ENCODE results near the gene NFE2L1. TPM values are rescaled to one million over a fixed set of nuclear protein-coding genes. Genes with fewer than 3 reads are reported as not detected.

Gene NFE2L1
- total and polyA plus RNA-seq, 2 of the 8 experiments (the other 6 are each of a cell fraction or from before 2014, with no cell fraction given) = 140 to 143 TPM

GRCh38 chr17:48044851-48045250 is 3.3 kb upstream of the NFE2L1 start:
- Histone ChIP-seq H3K18ac (ENCODE audit: extremely low read depth, low read length) (no peak overlapping the region), H4K20me1 (replicated peaks in 1 of 2; ENCODE audit: control insufficient read depth in 1 of 2, insufficient read depth in 2 of 2, low read length in 2 of 2) (peaks cover 0 to 3% of the 10 kb centered on the region in 2 experiments), H4K91ac (replicated peaks; ENCODE audit: insufficient read length, low read length) (no peak overlapping the region), H3K23me2 (ENCODE audit: low read depth, low read length) (peaks cover 10% of the 10 kb centered on the region), H2BK15ac (ENCODE audit: low read length) (no peak overlapping the region), H2AFZ (ENCODE audit: low read length) (no peak overlapping the region), H2BK5ac (ENCODE audit: low read depth, low read length) (no peak overlapping the region), H3K9ac (replicated peaks in 1 of 4; ENCODE audit: extremely low read depth in 1 of 4, low read depth in 3 of 4, low read length in 3 of 4) (no peak overlapping the region), H3K14ac (ENCODE audit: insufficient read length) (no peak overlapping the region), H4K8ac (ENCODE audit: extremely low read depth, insufficient read depth, low read length) (no peak overlapping the region), H3K79me2 (ENCODE audit: control insufficient read depth in 1 of 2, insufficient read depth in 2 of 2, low read length in 2 of 2) (peaks cover 0 to 24% of the 10 kb centered on the region in 2 experiments; a peak in 2 of 4 replicates), H3K4me3 (ENCODE audit: extremely low read depth in 1 of 4, insufficient read depth in 2 of 4, low read depth in 3 of 4, low read length in 4 of 4) (no peak overlapping the region), H2BK12ac (ENCODE audit: low read depth, low read length) (no peak overlapping the region), H3K27me3 (replicated peaks in 1 of 4; ENCODE audit: control insufficient read depth in 3 of 4, extremely low read depth in 1 of 4, insufficient read depth in 3 of 4, low read length in 3 of 4) (no peaks in the 10 kb centered on the region), H3K79me1 (ENCODE audit: low read depth, low read length) (no peaks in the 10 kb centered on the region), H2BK120ac (replicated peaks; ENCODE audit: low read depth, low read length) (no peak overlapping the region), H3K36me3 (ENCODE audit: control insufficient read depth in 2 of 4, insufficient read depth in 4 of 4, low read length in 3 of 4) (no peaks in the 10 kb centered on the region), H4K5ac (ENCODE audit: insufficient read length, low read depth, low read length) (no peak overlapping the region), H3K23ac (ENCODE audit: insufficient read length) (no peak overlapping the region), H3K4me2 (ENCODE audit: insufficient read depth in 1 of 2, low read depth in 2 of 2, low read length in 2 of 2) (no peak overlapping the region), H3K4me1 (replicated peaks in 1 of 4; ENCODE audit: control insufficient read depth in 3 of 4, insufficient read depth in 4 of 4, low read length in 3 of 4) (peaks cover 0 to 7% (median 3%) of the 10 kb centered on the region in 4 experiments; a peak in 3 of 7 replicates), H3K9me3 (ENCODE audit: insufficient read depth in 2 of 2, low read depth in 1 of 2, low read length in 1 of 2) (no peaks in the 10 kb centered on the region), H3K4ac (replicated peaks; ENCODE audit: insufficient read length, low read depth, low read length) (no peak overlapping the region), H3K56ac (replicated peaks; ENCODE audit: insufficient read length, low read depth, low read length) (no peak overlapping the region), H2BK20ac (ENCODE audit: low read length) (no peak overlapping the region), H2AK5ac (ENCODE audit: low read depth, low read length) (no peak overlapping the region), H3K27ac (ENCODE audit: low read depth, low read length) (no peak overlapping the region)
- FAIRE-seq = no peak
- ChIA-PET POLR2A (ENCODE audit: partially characterized antibody) (interaction anchor here (0.9 to 41.8 kb wide), 5 partner anchors 7 to 66 kb away, joined by 3 to 1227 read pairs (median 6); partner anchors contain the start of genes COPZ2 and NFE2L1), CTCF (ENCODE audit: partially characterized antibody) (interaction anchor here (0.7 to 10.5 kb wide), 10 partner anchors 10 to 90 kb away, joined by 3 to 111 read pairs (median 7); no protein-coding TSS in a partner anchor)
- 81% methylated on average over 4 of the region's 4 CpGs; no CpG with 5 or more reads in 1 of the 2 experiments for WGBS, 2 experiments (ENCODE audit: extremely low coverage in 1 of 2, insufficient coverage in 1 of 2, insufficient read length in 1 of 2, insufficient replicate concordance in 2 of 2, low coverage in 1 of 2, low lambda C conversion rate in 2 of 2, missing lambda C conversion rate in 1 of 2)
- no peak for DNase-seq (ENCODE audit: low read depth in 1 of 2, low spot score in 2 of 2)
- no peak for TF ChIP-seq SP4 (IDR thresholded peaks at IDR 0.05; ENCODE audit: low read length)
- no peak for TF ChIP-seq EP300 (IDR thresholded peaks at IDR 0.05; ENCODE audit: borderline replicate concordance in 1 of 2, low read depth in 2 of 2, low read length in 2 of 2)
- no peak for TF ChIP-seq POLR2AphosphoS5 (IDR thresholded peaks at IDR 0.05; ENCODE audit: low read depth, low read length)
- TF ChIP-seq E2F6 (IDR thresholded peaks at IDR 0.05) = no peak
- TF ChIP-seq TAF7 (optimal IDR thresholded peaks at IDR 0.05; ENCODE audit: borderline replicate concordance, low read depth, low read length) = no peak
- no peak for TF ChIP-seq HDAC2 (IDR thresholded peaks at IDR 0.05; ENCODE audit: borderline replicate concordance in 1 of 2, low read depth in 2 of 2, low read length in 2 of 2)
- no peak for TF ChIP-seq CTCF (IDR thresholded peaks at IDR 0.05; ENCODE audit: control extremely low read depth in 1 of 3, insufficient read depth in 1 of 3, low read depth in 1 of 3, low read length in 3 of 3)
- no peak for TF ChIP-seq CHD2 (IDR thresholded peaks at IDR 0.05; ENCODE audit: low read length)
- TF ChIP-seq GTF2F1 (IDR thresholded peaks at IDR 0.05; ENCODE audit: borderline replicate concordance, low read depth, low read length) = no peak
- no peak for TF ChIP-seq PHF8 (conservative IDR thresholded peaks at IDR 0.05; ENCODE audit: low read depth, low read length)

All from H1 (cell line).